Astrocyte of the cerebellum (primary cell): ENCODE data around the gene CRYBB1.

Experiments used
- DNase-seq: peaks from one replicate; pipeline ENCODE4 v3.0.0-alpha.2; 2011; ENCODE audit warnings: low read depth
- H3K4me3 ChIP-seq: 2 replicates; pipeline ENCODE4 v1.5.1; 2011; ENCODE audit warnings: mild to moderate bottlenecking, low read depth, low read length, moderate library complexity
- in situ Hi-C: cut with HindIII; loops from 2 replicates; pipeline ENCODE4 v1.10.0; 2017; ENCODE audit warnings: low sequenced_read_pairs
- TF ChIP-seq, protein P1 (sequence below): IDR thresholded peaks from 2 replicates; pipeline ENCODE4 v1.5.1; 2012; ENCODE audit warnings: low read length, low read depth, moderate library complexity, mild to moderate bottlenecking; ENCODE audit errors: missing control alignments

CRYBB1 gene

DNA sequence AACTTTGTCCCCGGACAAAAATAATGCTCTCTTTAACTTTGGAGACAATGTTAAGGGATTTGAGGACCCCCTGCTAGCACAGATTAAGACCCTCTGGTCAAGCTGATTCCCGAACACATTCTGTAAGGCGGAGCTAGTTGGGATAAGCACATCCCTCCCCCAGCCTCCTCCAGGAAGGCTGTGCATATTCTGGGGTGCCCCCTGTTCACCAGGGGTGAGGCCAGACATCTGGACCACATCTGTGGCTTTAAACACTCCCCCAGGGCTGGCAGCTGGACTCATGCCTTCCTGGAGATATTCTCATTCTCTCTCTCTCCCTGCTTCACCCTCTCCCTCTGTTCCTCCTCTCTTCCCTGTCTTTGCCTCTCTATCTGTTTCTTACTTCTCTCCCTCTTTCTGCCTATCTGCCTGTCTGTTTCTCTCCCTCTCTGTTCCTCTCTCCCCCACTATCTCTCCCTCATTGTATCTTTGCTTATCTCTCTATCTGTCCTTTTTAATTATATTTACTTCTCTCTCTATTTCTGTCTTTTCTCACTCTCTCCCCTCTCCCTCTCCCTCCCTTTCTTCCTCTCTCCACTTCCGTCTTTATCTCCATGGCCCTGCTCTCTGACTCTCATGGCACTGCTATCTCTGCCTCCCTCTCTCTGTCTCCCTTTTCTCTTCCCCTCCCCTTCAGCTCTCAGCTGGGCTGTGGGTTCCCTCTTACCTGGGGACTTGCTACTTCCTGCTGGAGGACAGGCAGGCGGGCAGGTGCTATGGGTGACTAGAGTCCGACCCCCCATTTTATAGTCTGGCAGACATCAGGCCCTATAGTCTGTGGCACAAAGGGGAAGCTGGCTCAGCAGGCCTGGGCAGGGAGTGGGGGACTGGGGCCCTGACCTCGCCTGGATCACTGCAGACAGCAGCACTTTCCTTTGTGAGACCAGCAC lies at the start of gene CRYBB1:
Gene CRYBB1, minus strand, starts transcription at position 757 of the 929 bp plus-strand sequence. CDS start 1,708 bp downstream, outside the sequence.
- H3K4me3 ChIP-seq, result no peak within 1 kb of the TSS
- DNase-seq, result no peak
- in situ Hi-C loops, result no loop called here
- TF ChIP-seq, protein P1, sequence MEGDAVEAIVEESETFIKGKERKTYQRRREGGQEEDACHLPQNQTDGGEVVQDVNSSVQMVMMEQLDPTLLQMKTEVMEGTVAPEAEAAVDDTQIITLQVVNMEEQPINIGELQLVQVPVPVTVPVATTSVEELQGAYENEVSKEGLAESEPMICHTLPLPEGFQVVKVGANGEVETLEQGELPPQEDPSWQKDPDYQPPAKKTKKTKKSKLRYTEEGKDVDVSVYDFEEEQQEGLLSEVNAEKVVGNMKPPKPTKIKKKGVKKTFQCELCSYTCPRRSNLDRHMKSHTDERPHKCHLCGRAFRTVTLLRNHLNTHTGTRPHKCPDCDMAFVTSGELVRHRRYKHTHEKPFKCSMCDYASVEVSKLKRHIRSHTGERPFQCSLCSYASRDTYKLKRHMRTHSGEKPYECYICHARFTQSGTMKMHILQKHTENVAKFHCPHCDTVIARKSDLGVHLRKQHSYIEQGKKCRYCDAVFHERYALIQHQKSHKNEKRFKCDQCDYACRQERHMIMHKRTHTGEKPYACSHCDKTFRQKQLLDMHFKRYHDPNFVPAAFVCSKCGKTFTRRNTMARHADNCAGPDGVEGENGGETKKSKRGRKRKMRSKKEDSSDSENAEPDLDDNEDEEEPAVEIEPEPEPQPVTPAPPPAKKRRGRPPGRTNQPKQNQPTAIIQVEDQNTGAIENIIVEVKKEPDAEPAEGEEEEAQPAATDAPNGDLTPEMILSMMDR, result no peak

DNA sequence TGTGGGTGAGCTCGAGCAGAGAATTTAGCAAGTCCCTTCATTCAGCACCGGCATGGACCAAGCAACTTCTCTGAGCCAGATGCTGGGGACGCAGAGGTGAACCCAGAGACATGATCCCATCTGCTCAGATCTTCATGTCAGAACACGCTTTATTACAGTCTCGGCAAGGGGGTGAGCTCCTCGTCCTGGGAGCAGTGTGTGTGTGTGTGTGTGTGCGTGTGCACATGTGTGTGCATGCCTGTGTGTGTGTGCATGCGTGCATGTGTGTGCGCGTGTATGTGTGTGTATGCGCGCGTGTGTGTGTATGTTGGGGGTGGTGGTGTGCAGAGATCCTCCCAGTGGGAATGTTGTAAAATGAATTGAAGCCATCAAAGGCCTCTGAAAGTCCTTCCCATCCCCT lies 49.3 kb upstream of the CRYBB1 start:
- TF ChIP-seq, protein P1, result no peak
- no peak overlapping the region for H3K4me3 ChIP-seq
- in situ Hi-C loops, result no loop called here
- no peak for DNase-seq

DNA sequence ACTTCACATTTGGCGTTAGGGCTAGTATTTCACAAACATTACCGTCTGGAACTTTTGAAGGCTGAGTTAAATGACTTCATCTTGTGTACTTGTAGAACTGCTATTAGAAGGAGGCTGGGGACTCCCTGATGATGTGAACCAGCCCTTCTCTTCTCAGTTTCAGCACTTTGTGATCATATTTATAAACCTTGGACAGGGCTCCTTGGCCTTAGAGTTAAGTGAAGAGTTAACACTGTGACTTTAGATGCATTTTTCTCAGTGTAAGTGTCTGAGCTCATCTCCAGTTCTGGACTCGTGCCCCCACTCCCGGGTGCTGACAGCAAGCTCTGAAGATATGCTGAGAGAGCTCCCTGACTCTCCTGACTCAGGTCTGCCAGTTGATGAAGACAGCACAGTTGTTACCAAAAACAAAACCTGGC lies 48.0 kb upstream of the CRYBB1 start:
- no peak for DNase-seq
- in situ Hi-C loops, result no loop called here
- no peak overlapping the region for H3K4me3 ChIP-seq
- TF ChIP-seq, protein P1, result no peak

DNA sequence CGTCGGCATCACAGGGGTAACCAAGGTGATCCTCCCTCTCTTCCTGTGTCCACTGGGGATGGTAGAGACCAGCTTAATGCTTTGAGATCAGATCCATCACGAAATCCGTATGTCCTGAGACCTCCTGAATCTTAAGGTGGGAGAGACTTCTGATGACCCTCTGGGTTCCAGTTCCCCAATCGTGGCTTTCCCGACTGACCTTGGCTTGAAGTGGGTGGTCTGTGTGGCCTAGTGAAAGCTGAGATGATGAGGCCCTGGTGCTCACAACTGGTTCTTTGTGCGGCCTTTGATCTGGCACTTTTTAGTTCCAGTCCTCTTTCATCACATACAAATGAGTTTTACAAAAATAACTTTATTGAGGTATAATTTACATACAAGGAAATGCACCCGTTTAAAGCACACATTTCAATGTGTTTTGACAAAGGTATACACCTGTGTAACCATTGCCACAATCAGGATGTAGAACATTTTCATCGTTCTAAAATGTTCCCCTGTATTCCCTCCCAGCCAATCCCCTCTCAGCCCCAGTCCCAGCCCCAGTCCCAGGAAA lies 45.6 kb upstream of the CRYBB1 start:
- H3K4me3 ChIP-seq, result no peak overlapping the region
- TF ChIP-seq, protein P1, result no peak
- in situ Hi-C loops, result no loop called here
- no peak for DNase-seq

DNA sequence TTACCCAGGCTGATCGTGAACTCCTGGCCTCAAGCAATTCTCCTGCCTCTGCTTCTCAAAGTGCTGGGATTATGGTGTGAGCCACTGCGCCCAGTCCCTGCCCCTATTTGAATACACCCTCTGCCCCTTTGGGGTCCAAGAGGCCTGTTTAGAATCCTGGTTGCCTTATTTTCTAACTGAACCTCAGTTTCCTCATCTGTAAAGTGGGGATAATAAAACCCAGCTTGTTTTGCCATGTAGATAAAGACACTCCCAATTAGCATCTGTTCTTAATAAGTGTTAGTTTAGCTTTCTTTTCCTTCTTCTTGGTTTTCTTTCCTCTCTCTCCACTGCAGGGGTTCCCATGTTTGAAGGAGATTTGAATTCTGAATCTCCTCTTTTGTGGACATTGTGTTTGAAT lies 44.3 kb upstream of the CRYBB1 start:
- H3K4me3 ChIP-seq, result no peak overlapping the region
- in situ Hi-C loops, result no loop called here
- TF ChIP-seq, protein P1, result no peak
- no peak for DNase-seq

DNA sequence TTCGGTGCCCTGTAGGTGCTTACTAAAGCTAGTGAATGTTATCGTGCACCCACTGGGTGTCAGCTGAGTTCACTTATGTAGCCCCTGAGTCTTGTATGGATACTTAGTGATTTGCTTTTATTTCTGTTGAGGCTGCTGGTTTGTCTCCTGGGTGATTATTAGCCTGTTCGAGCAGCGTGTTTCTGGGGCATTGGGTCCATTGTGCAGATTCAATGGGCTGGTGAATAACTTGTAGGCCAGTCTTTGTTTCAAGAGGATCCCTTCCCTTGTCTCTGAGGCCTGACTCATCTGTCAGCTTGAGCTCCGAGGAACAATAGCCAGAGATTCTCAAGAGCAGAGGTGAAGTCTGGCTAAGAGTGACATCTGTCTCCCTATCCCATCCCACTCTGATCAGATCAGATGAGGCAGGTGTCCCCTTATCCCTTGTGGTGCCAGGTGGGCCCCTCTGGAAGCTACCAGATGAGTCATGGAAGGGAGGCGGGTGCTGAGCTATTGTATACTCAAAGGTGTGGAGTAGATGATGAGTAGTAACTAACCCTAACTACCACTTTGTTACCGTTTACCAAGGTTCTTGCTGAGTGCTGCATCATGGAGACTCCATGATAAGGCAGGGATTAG lies 43.2 kb upstream of the CRYBB1 start:
- no peak overlapping the region for H3K4me3 ChIP-seq
- TF ChIP-seq, protein P1, result no peak
- in situ Hi-C loops, result no loop called here
- DNase-seq, result no peak
